AG09319 (cell line): Measurements from ENCODE around the gene KLF5.
"Not testable (repeated sequence)": the region's sequence is repeated elsewhere in the genome, so short reads cannot be mapped to it uniquely, and the experiment has no call there.

ENCODE experiments used
- DNase-seq: peaks from one replicate; pipeline ENCODE4 v3.0.0-alpha.2; 2010; ENCODE audit warnings: low read depth; ENCODE audit errors: extremely low read depth
- TF ChIP-seq, protein P1 (sequence below): IDR thresholded peaks from 2 replicates; pipeline ENCODE4 v1.5.1; 2011; ENCODE audit warnings: low read depth, mild to moderate bottlenecking, inconsistent platforms, low read length, moderate library complexity

The KLF5 gene

DNA sequence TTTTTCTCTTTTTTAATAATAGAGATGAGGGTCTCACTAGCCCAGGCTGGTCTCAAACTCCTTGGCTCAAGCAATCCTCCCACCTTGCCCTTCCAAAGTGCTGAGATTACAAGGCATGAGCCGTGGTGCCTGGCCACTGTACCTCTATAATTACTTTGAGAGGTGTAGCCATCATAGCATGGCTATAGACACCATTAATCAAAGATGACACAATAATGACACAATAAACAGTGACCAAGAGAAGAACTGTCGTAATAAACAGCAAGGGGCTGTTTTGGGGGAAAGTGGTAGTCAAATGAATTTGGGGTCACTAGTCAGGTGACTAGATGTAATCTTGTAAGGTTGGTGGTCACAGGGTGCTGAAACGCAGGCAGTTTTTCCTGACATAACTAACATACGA is 30.4 kb downstream of the KLF5 start:
- TF ChIP-seq, protein P1, sequence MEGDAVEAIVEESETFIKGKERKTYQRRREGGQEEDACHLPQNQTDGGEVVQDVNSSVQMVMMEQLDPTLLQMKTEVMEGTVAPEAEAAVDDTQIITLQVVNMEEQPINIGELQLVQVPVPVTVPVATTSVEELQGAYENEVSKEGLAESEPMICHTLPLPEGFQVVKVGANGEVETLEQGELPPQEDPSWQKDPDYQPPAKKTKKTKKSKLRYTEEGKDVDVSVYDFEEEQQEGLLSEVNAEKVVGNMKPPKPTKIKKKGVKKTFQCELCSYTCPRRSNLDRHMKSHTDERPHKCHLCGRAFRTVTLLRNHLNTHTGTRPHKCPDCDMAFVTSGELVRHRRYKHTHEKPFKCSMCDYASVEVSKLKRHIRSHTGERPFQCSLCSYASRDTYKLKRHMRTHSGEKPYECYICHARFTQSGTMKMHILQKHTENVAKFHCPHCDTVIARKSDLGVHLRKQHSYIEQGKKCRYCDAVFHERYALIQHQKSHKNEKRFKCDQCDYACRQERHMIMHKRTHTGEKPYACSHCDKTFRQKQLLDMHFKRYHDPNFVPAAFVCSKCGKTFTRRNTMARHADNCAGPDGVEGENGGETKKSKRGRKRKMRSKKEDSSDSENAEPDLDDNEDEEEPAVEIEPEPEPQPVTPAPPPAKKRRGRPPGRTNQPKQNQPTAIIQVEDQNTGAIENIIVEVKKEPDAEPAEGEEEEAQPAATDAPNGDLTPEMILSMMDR: no peak
- DNase-seq: no peak

DNA sequence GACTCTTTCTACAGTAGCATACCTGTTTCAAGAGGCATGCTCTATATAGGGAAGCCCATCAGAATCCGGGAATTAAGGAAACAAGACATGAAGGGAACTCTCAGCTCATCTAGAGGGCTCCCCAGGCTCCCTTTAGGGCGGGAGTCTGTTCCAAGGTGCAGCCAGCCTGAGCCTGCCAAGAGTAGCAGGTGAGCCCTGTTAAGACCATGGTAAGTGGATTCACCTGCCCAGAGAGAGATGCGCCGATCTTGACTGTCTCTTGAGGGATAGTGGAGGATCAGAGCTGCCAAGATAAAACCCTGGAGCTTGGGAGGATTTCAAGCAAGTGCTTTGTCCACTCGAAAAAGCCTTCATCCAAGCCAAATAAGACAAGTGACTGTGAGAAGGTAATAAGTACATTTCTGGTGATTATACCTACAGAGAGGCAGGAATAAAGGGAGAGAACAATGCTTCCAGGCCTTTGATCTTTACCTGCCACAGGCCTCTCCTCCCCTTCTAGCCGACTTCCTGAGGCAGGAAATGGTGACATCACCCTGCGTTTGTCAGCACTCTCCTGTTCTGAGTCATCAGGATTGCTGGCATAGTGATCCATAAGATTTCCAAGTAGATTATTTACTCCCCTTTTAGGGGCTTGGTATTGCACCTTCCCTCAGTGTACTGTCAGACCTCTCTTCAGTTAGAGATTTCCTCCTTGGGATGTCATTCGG is 31.5 kb downstream of the KLF5 start:
- DNase-seq: peak; percentile 5
- TF ChIP-seq, protein P1: no peak

DNA sequence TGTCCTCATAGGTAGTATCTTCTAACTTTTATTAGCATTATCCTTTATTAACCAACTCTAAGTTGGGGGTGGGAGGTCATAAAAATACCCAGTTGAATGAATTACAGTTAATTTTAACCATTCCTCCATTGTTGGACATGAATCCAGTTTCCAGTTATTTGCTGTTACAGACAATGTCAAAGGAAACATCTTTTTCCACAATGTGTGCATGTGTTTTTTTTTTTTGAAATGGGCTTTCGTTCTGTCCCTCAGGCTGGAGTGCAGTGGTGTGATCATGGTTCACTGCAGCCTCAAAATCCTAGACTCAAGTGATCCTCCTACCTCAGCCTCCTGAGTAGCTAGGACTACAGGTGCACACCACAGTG is 32.0 kb downstream of the KLF5 start:
- TF ChIP-seq, protein P1: no peak
- no peak for DNase-seq

DNA sequence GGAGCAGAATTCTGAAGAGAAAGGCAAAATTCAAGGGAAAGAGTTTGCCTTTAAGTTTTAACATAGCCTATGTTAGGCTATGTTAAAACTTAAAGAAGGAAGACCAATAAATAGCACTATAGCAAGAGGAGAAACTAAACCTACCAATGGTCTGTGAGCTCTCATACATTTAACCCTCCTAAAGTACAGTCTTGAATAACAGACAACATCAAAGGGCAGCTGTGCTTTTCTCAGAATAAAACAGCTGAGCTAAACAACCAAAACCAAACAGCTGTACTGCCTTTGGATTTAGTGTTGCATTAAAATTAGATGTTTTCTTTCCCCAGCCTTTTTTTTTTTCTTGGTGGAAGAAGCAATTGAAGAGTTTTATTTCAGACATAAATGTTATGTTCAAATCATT is 34.0 kb downstream of the KLF5 start:
- TF ChIP-seq, protein P1: no peak
- no peak for DNase-seq

DNA sequence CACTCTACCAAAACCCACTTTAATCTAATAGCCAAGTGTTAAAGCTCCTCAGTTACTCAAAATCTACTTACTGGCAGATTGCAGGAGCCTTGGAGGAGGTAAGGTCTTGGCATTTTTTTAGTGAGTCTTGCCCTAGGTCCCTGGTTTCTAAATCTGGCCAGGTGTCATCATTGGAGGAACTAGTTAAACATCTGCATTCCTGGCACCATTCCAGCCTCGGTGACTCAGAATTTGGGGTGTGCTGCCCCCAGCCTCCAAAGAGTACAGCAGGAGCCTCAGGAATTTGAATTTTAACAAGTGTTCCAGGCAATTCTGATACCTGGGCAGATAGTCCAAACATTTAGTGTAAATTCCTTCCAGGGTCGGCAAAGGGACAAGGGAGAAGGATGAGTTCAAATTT is 37.4 kb downstream of the KLF5 start:
- TF ChIP-seq, protein P1: no peak
- DNase-seq: no peak

DNA sequence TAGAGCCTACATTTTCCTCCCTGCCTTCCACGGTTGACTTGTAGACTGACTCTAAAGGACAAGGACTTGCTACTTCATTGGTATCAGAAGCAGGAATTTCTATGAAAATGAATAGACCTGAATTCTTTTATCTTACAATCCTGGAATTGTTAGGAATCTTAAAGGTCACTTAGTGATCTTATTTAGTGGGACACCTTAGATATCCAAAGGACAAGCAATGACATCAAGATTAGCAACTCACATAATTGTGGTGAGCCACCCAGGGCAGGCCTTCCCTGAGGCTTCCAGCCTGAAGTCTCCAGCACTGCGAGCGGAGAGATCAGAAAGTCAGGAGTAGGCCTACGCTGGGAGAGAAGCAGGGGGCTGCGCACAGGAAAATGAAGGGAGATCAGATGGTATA is 37.8 kb downstream of the KLF5 start:
- no peak for DNase-seq
- TF ChIP-seq, protein P1: no peak

DNA sequence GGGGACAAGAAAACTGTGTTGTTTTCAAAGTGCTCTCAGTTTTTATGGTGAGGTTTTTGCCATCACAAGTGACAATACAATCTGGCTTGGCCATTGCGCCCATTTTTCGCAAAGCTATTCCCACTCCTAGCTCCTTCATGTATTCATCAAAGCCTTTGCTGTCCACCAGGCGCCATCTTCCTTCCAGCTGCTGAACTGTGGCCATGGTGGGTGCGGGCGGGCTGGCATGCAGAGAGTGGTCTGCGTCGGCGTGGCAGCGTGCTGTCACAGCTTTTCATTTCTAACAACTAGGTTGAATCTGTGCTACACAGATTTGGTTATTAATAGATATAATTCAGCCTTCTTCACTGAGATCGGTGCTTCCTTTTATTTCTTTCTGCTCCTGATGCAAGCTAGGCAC is 42.0 kb downstream of the KLF5 start:
- DNase-seq: not testable (repeated sequence)

DNA sequence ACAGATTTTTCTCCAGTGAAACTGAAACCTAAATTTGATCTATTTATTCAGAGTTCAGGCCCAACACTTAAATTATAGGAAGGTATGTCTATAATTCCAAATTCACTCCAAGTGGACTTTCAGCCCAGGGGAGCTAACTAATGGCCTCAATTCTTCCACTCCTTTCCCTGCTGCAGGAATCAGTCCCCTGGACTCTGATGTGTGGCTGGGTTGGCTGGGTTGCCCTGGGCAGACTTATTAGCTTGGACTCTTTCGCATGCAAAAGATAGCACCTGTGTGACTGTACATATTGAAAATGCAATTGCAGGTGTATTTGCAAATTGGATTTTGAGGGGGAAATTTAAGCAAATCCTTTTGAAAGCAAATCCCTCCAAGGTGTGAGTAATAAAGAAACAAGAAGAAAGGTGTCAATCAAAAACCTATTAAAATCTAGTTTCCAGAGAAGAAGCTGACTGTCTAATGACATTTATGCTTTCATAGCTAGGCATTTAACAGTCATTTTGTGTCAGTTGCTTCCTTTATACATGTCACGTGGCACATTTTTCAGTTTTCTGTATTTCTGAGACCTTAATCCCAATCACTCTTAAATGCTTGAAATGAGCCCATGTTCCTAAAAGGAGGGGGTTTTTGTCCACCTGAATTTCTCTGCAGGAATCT is 42.7 kb downstream of the KLF5 start:
- DNase-seq: no peak
- TF ChIP-seq, protein P1: no peak
